K562 (cell line): ENCODE results near the gene FGFBP3. TPM values are rescaled to one million over a fixed set of nuclear protein-coding genes. Genes with fewer than 3 reads are reported as not detected.

Source experiments
- ATAC-seq: fragments of 200-7000 bp; cut with Tn5 transposase; 3 replicates; pipeline ENCODE4 v1.9.1; 2020; ENCODE audit warnings: moderate library complexity
- BruUV-seq: library from RNA; stranded (reverse); fragments of 400-500 nt; replicated peaks from 2 replicates; lab custom pipeline; 2021; lab: Mats Ljungman, UMichigan
- CTCF ChIA-PET: fragments of 300-600 bp; formaldehyde crosslinking; extraction: SDS; loops from one replicate; lab custom pipeline; 2021; ENCODE audit warnings: low intra/inter-chr PET ratio; lab: Yijun Ruan, JAX
- POLR2A ChIA-PET: fragments of 300-600, 350-650 bp; sonication (Branson Sonifier 250); formaldehyde crosslinking; extraction: SDS; loops from one replicate; lab custom pipeline; 2021; ENCODE audit warnings: antibody characterized with exemption, inconsistent platforms; lab: Yijun Ruan, JAX
- DNase-seq, 4 experiments: peaks; one replicate each; pipeline versions ENCODE4 v3.0.0 to v3.0.0-alpha.2; 2011 to 2018; ENCODE audit warnings: low spot score in 3 of 4, mixed read lengths in 3 of 4; ENCODE audit errors: extremely low read depth in 1 of 4
- FAIRE-seq: peaks from 2 replicates; lab custom pipeline; 2011; peaks lifted over from hg19 to GRCh38; lab: Jason Lieb, UNC
- H2AFZ ChIP-seq: 2 replicates; pipeline ENCODE4 v1.6.0; 2011; ENCODE audit warnings: low read depth, low read length, control low read depth, inconsistent platforms
- H3K27ac ChIP-seq: fragments of 200-600 bp; 3 replicates; pipeline ENCODE4 v1.8.0; 2011; ENCODE audit warnings: low read depth, mild to moderate bottlenecking, control low read depth, inconsistent platforms, low read length, moderate library complexity, mixed read lengths; ENCODE audit errors: extremely low read depth
- H3K27me3 ChIP-seq, 2 experiments: fragments of 300-600 bp in 1 of 2; 2 replicates in 1 of 2; 3 replicates in 1 of 2; pipeline versions ENCODE4 v1.6.0 to v1.8.0; 2011; ENCODE audit warnings: inconsistent platforms in 2 of 2, low read length in 2 of 2, mild to moderate bottlenecking in 1 of 2, mixed read lengths in 1 of 2, moderate library complexity in 1 of 2; ENCODE audit not compliant: control insufficient read depth in 2 of 2, insufficient read depth in 2 of 2
- H3K36me3 ChIP-seq: fragments of 300-600 bp; 3 replicates; pipeline ENCODE4 v1.8.0; 2011; ENCODE audit warnings: mild to moderate bottlenecking, low read length, inconsistent platforms; ENCODE audit not compliant: control insufficient read depth, insufficient read depth
- H3K4me1 ChIP-seq, 2 experiments: fragments of 200-600 bp in 1 of 2; replicated peaks in 1 of 2; 2 replicates in 1 of 2; 3 replicates in 1 of 2; pipeline versions ENCODE4 v1.5.1 to v1.8.0; 2011; ENCODE audit warnings: inconsistent platforms in 2 of 2, low read length in 2 of 2, mild to moderate bottlenecking in 1 of 2, mixed read lengths in 1 of 2, moderate library complexity in 1 of 2; ENCODE audit not compliant: control insufficient read depth in 2 of 2, insufficient read depth in 2 of 2
- H3K4me2 ChIP-seq: 2 replicates; pipeline ENCODE4 v1.6.1; 2011; ENCODE audit warnings: low read length, control low read depth, inconsistent platforms, mixed read lengths; ENCODE audit not compliant: insufficient read depth
- H3K4me3 ChIP-seq: fragments of 200-600 bp; sonication (generic), shearing (Covaris generic); 2 replicates; pipeline ENCODE4 v1.5.1; 2016; ENCODE audit warnings: control low read depth, inconsistent platforms
- H3K79me2 ChIP-seq: fragments of 200-600 bp; 3 replicates; pipeline ENCODE4 v1.8.0; 2011; ENCODE audit warnings: low read length, inconsistent platforms; ENCODE audit not compliant: control insufficient read depth, insufficient read depth
- H3K9ac ChIP-seq, 2 experiments: 2 replicates each; pipeline versions ENCODE4 v1.6.0 to v1.6.1; 2011; ENCODE audit warnings: low read depth in 2 of 2, low read length in 2 of 2, control low read depth in 1 of 2, inconsistent platforms in 1 of 2, mild to moderate bottlenecking in 1 of 2, mixed read lengths in 1 of 2; ENCODE audit not compliant: insufficient read depth in 1 of 2
- H3K9me1 ChIP-seq: one replicate; pipeline ENCODE4 v1.6.0; 2011; ENCODE audit warnings: inconsistent platforms, mild to moderate bottlenecking, low read length, moderate library complexity; ENCODE audit not compliant: control insufficient read depth, insufficient read depth
- H3K9me3 ChIP-seq: replicated peaks from 2 replicates; pipeline ENCODE4 v1.5.1; 2011; ENCODE audit warnings: low read depth, low read length, inconsistent platforms; ENCODE audit not compliant: control insufficient read depth, insufficient read depth
- H4K20me1 ChIP-seq: replicated peaks from 2 replicates; pipeline ENCODE4 v1.6.1; 2011; ENCODE audit warnings: low read length, inconsistent platforms, mixed read lengths; ENCODE audit not compliant: control insufficient read depth, insufficient read depth
- WGBS: fragments of 100-300 bp; shearing (Covaris generic); methylation state at CpG from one replicate; pipeline ENCODE4 v1.1.6; 2016; ENCODE audit warnings: low coverage, mixed read lengths; ENCODE audit not compliant: insufficient coverage; ENCODE audit errors: missing lambda C conversion rate; 5-methylcytosine and 5-hydroxymethylcytosine counted together
- in situ Hi-C: fragments of 300-500 bp; cut with MboI; formaldehyde crosslinking; loops from 4 replicates; pipeline ENCODE4 v1.15.0; 2018; ENCODE audit warnings: inconsistent platforms, mixed read lengths
- intact Hi-C: fragments of 100-400 bp; cut with micrococcal nuclease; formaldehyde crosslinking; loops from 2 replicates; pipeline ENCODE4 v1.14.2; 2022
- polyA plus RNA-seq, 8 experiments: library from polyadenylated mRNA; depleted of rRNA in 4 of 8; stranded (reverse) in 5 of 8; unstranded in 3 of 8; fragments of >200 nt; fragmentation: Nextera tagmentation in 2 of 8; fragmentation: Illumina TruSeq in 1 of 8; extraction: Ambion mirVana in 2 of 8; extraction: Trizol in 1 of 8; gene quantifications; 2 replicates each; pipeline versions ENCODE4 v1.2.1 to v1.2.3, GENCODE V29; 2011 to 2014; ENCODE audit warnings: inconsistent platforms in 1 of 8, missing spikeins in 1 of 8
- total RNA-seq, 7 experiments: library from RNA; depleted of rRNA in 6 of 7; stranded (reverse); fragments of >200 nt in 6 of 7; fragmentation: Illumina TruSeq in 2 of 7; extraction: Trizol in 2 of 7; gene quantifications; 2 replicates each; pipeline versions ENCODE4 v1.2.1 to v1.2.3, GENCODE V29; 2011 to 2021; ENCODE audit warnings: low replicate concordance in 1 of 7
- TF ChIP-seq, protein P1 (sequence below): sonication (generic); formaldehyde crosslinking; IDR thresholded peaks from 2 replicates; pipeline ENCODE4 v1.8.1; 2022; ENCODE audit warnings: missing genetic modification reagents
- TF ChIP-seq, protein P2 (sequence below): fragments of 450-650 bp; IDR thresholded peaks from 2 replicates; pipeline ENCODE4 v1.6.1; 2016; ENCODE audit warnings: mild to moderate bottlenecking

Gene FGFBP3
- total and polyA plus RNA-seq, 9 of the 15 experiments (the other 6 are each of a cell fraction or from before 2014, with no cell fraction given): 0.58 to 3.0 (median 1.5) TPM

DNA sequence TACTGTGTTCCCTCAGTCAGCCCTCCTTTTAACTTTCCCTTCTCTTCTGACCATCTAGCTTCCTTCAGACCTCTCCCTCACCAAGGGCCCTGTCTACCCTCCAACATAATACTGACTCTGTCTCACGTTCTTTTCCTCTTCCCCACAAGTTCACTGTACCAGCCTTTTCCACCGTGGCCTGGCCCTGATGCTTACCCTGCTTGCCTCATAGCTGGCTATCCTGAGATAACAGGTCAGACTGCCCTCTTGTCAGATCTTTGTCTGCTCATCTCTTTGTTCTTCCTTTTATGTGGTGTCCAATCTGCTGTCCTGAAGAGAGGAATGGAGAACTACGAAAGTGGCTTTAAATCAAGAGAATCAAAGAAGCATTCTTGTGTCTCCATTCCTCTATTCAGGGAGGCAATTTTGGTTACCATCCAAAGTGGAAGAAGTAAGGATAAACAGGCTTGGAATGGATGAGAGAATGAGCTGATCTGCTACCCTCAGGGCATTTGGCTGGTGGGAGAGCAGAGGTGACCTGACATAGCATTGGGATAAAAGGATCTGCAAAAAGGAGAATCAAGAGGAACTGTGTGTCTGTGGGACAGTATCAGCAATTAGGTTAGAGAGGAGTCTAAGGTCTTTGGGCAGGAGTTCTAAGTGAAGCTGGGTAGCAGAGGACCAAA is 22.4 kb upstream of the FGFBP3 start:
- in situ Hi-C loops: no loop called here
- TF ChIP-seq, protein P1, sequence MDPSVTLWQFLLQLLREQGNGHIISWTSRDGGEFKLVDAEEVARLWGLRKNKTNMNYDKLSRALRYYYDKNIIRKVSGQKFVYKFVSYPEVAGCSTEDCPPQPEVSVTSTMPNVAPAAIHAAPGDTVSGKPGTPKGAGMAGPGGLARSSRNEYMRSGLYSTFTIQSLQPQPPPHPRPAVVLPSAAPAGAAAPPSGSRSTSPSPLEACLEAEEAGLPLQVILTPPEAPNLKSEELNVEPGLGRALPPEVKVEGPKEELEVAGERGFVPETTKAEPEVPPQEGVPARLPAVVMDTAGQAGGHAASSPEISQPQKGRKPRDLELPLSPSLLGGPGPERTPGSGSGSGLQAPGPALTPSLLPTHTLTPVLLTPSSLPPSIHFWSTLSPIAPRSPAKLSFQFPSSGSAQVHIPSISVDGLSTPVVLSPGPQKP (CRISPR knock-in tag): no peak
- TF ChIP-seq, protein P2, sequence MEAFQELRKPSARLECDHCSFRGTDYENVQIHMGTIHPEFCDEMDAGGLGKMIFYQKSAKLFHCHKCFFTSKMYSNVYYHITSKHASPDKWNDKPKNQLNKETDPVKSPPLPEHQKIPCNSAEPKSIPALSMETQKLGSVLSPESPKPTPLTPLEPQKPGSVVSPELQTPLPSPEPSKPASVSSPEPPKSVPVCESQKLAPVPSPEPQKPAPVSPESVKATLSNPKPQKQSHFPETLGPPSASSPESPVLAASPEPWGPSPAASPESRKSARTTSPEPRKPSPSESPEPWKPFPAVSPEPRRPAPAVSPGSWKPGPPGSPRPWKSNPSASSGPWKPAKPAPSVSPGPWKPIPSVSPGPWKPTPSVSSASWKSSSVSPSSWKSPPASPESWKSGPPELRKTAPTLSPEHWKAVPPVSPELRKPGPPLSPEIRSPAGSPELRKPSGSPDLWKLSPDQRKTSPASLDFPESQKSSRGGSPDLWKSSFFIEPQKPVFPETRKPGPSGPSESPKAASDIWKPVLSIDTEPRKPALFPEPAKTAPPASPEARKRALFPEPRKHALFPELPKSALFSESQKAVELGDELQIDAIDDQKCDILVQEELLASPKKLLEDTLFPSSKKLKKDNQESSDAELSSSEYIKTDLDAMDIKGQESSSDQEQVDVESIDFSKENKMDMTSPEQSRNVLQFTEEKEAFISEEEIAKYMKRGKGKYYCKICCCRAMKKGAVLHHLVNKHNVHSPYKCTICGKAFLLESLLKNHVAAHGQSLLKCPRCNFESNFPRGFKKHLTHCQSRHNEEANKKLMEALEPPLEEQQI: no peak
- H4K20me1 ChIP-seq: peaks cover 22% of the 10 kb centered on the region; the same call in 1 of the 2 replicates

More for the DNA sequence above, 22.4 kb upstream of the FGFBP3 start:
- ATAC-seq (no peak), DNase-seq (no peak), FAIRE-seq (no peak)
- BruUV-seq: no TSS peak
- intact Hi-C loops: no loop called here
- Histone ChIP-seq H3K9me1 (peaks cover 4% of the 10 kb centered on the region), H3K27ac (no peak overlapping the region), H3K79me2 (peaks cover 97% of the 10 kb centered on the region), H2AFZ (no peak overlapping the region), H3K4me2 (no peak overlapping the region), H3K4me1 (no peaks in the 10 kb centered on the region; a peak in 2 of 5 replicates), H3K36me3 (peaks cover 69% of the 10 kb centered on the region; the same call in 2 of the 3 replicates), H3K27me3 (no peaks in the 10 kb centered on the region), H3K9me3 (no peaks in the 10 kb centered on the region), H3K9ac (no peak overlapping the region), H3K4me3 (no peak overlapping the region)
- WGBS: 42% methylated on average over 2 of the region's 3 CpGs
- ChIA-PET CTCF (no interaction called here), POLR2A (interaction anchor here (0.6 kb wide), 1 partner anchor 36 kb away, joined by 3 read pairs; no protein-coding TSS in a partner anchor)
